Activated CD4-positive, alpha-beta T cell treated with anti-CD3 and anti-CD28 coated beads, Interleukin-2, amount 10 ng/mL, durations not matched to agents 24 days and 14 days (primary cell): ENCODE results near the gene ZDHHC14. TPM values are rescaled to one million over a fixed set of nuclear protein-coding genes. Genes with fewer than 3 reads are reported as not detected.
A peak's percentile ranks its signal among the peaks of the same experiment; 100 is the strongest.

Experiments
- DNase-seq: peaks from one replicate; pipeline ENCODE4 v3.0.0; 2022
- H3K27ac Mint-ChIP-seq: one replicate; pipeline ENCODE4 v1.8.0; 2022; ENCODE audit warnings: mild to moderate bottlenecking, mixed read lengths
- H3K27me3 Mint-ChIP-seq: one replicate; pipeline ENCODE4 v1.8.0; 2022; ENCODE audit warnings: mixed read lengths
- H3K36me3 Mint-ChIP-seq: one replicate; pipeline ENCODE4 v1.8.0; 2022; ENCODE audit warnings: low read depth, mild to moderate bottlenecking, mixed read lengths
- H3K4me1 Mint-ChIP-seq: one replicate; pipeline ENCODE4 v1.8.0; 2021; ENCODE audit warnings: mixed read lengths
- H3K4me3 Mint-ChIP-seq: one replicate; pipeline ENCODE4 v1.8.0; 2022; ENCODE audit warnings: mild to moderate bottlenecking, moderate library complexity, mixed read lengths
- H3K9me3 Mint-ChIP-seq: one replicate; pipeline ENCODE4 v1.8.0; 2021; ENCODE audit warnings: mixed read lengths
- intact Hi-C: fragments of 100-400 bp; cut with micrococcal nuclease; formaldehyde crosslinking; loops from one replicate; pipeline ENCODE4 v1.15.1; 2023
- total RNA-seq: library from RNA; stranded (reverse); gene quantifications from 2 replicates; pipeline ENCODE4 v1.2.3, GENCODE V29; 2022

The ZDHHC14 gene
- total RNA-seq, 1 donor from 2014 or later: 14.1 TPM

DNA sequence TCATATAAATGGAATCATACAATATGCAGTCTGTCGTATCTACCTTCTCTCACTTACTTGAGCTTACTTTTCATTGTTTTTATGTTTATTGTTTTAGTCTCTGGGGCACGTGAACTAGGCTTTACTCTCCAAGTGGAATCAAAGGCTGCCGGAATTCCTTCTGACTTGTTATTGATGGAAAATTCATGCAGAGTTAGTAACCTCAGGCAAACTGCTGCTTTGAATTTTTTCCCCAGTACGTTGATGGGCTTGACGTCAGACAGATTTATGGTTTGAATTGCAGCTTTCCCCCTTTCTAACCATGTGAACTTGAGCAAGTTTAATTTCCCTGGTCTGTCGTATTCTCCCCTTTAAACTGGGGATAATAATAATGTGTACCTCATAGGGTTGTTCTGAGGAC lies 68.6 kb downstream of the ZDHHC14 start:
- Mint-ChIP-seq H3K27me3 (no peaks in the 10 kb centered on the region), H3K36me3 (peaks cover 4% of the 10 kb centered on the region), H3K27ac (no peak overlapping the region), H3K9me3 (peaks cover 2% of the 10 kb centered on the region), H3K4me3 (no peak overlapping the region), H3K4me1 (peaks cover 6% of the 10 kb centered on the region)
- intact Hi-C loops: no loop called here
- DNase-seq: no peak

DNA sequence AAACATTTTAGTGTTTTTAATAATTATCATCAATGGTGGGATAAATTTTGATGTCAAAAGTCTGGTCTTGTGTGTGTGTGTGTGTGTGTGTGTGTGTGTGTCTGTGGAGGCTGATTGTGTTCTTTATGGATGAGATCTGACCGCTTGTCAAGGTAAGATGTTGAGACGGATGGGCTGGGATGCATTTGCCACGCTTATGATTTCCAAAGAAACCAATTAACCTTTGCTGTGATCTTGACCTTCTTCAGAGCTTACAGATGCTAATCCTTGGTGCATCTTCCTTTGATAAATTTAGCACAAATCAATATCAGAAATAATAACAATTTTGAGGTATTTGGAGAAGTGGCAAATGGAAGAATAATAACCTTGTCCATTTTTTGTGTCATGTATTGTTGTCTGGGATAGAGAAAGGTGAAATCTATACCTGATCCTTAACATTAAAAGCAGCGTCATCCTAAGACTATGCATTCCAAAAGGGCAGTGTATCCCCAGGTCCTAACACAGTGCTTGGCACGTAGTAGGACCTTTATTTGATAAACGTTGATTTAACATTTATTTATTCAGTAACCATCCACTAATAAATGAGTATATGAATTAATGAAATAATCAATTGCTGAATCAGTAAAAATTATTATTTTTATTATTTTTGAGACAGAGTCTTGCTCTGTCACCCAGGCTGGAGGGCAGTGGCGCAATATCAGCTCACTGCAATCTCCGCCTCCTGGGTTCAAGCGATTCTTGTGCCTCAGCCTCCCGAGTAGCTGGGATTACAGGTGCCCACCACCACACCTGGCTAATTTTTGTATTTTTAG lies 70.1 kb downstream of the ZDHHC14 start:
- Mint-ChIP-seq H3K4me1 (peaks cover 15% of the 10 kb centered on the region), H3K27me3 (no peaks in the 10 kb centered on the region), H3K36me3 (peaks cover 8% of the 10 kb centered on the region), H3K27ac (no peak overlapping the region), H3K9me3 (peaks cover 2% of the 10 kb centered on the region), H3K4me3 (no peak overlapping the region)
- DNase-seq: no peak
- intact Hi-C loops: no loop called here

DNA sequence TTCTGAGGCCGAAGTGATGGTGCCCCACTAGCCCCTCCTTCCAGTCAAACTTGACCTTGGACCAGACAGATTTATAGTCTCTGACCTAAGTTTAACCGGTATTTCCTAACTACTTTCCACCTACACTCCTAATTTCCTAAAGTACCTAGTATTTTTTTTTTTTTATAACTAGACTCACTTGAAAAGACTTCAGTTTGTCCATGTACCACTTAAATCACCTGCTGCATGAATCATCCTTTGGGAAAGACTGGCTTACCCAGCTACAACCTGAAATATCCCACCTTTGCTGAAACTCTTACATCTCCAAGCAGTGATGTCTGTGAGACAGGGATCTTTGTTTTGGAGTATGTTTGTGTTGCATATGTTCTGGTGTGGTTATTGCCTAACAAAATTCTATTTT lies 71.1 kb downstream of the ZDHHC14 start:
- Mint-ChIP-seq H3K9me3 (peaks cover 2% of the 10 kb centered on the region), H3K4me1 (peaks cover 21% of the 10 kb centered on the region), H3K4me3 (no peak overlapping the region), H3K27ac (no peak overlapping the region), H3K27me3 (no peaks in the 10 kb centered on the region), H3K36me3 (peaks cover 12% of the 10 kb centered on the region)
- no peak for DNase-seq
- intact Hi-C loops: no loop called here

DNA sequence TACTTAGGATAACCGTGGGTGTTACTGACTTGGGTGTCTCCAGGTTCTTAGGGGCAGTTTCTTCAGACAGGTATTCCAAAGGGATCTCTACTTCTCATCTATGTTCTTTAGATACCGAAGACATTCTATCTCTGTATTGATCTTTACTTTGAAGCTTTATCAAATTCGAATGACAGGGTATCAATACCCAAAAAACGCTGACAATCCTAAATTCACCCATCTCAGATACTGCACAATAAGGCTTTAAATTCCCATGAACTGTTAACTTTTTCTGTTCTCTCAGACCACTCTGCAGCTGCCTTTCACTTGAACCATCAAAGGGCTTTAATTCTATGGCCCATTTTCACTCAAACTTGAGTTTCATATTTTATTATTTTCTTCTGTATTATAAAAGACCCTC lies 72.1 kb downstream of the ZDHHC14 start:
- intact Hi-C loops: no loop called here
- H3K27me3 Mint-ChIP-seq: no peaks in the 10 kb centered on the region
- H3K4me1 Mint-ChIP-seq: peaks cover 29% of the 10 kb centered on the region
- no peak overlapping the region for H3K27ac Mint-ChIP-seq
- DNase-seq: no peak
- peaks cover 12% of the 10 kb centered on the region for H3K36me3 Mint-ChIP-seq
- H3K4me3 Mint-ChIP-seq: no peak overlapping the region
- H3K9me3 Mint-ChIP-seq: peaks cover 2% of the 10 kb centered on the region

DNA sequence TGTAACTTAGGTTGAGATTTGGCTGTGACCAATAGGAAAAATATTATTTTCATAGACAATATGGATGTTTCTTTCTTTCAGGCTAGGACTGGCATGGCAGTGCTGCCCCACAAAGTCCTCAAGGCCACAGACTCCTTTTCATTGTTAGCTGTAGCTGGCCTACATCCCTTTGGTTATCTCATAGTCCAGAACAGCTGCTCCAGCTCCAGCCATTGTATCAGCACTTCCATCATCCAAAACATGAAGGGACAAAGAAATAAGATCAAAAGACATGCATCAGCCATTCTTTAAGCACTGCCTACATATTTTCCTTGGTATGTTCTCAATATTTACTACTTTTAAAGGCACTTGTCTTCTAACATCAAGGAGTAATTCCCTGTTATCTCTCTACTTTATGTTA lies 73.0 kb downstream of the ZDHHC14 start:
- Mint-ChIP-seq H3K9me3 (peaks cover 2% of the 10 kb centered on the region), H3K4me1 (peaks cover 34% of the 10 kb centered on the region), H3K27me3 (no peaks in the 10 kb centered on the region), H3K36me3 (peaks cover 12% of the 10 kb centered on the region), H3K4me3 (no peak overlapping the region), H3K27ac (no peak overlapping the region)
- intact Hi-C loops: no loop called here
- DNase-seq: no peak

DNA sequence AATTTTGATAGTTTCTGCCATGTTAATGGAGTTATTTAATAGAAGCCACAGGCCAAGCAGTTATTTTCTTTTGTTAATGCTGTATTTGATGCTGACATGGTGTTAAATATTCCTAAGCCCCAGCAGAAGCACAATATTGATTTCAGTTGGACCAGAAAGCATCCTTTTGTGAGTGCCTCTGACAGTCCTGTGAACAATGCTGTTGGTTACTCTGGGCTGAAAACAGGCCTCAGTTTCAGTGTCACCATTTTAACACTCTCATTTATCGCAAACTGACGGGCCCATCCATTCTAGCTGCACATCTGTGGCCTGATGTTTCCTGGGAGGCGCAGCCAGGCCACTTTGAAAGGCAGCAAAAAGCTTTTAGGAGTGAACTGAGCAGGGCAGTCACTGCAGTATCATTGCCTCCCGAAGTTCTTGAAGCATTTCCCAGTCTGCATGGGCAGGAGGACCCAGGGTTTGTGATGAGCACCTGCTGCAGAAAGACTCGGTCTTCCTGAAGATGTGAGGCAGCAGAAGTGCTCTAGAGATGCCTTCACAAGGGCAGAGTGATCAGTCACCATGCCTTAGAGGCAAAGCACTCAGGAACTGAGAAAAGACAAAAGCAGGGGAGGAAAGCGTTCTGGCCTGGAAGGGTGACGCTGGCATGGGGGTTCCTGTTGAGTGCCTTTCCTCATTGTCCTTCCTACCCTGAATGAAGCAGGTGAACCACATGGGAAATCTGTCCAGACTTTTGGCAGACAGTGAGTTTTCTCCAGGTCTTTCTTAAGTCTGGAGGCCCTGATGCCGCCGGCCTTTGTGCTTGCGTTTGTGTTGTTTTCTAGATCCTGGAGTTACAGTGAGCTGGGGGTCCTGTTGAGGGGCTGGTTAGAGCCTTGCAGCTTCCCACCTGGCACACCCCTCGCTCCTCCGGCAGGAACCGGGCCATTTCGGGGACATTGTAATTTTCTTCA lies 74.0 kb downstream of the ZDHHC14 start:
- Mint-ChIP-seq H3K9me3 (peaks cover 2% of the 10 kb centered on the region), H3K4me1 (peaks cover 41% of the 10 kb centered on the region), H3K27ac (peak overlapping the region; percentile 65), H3K27me3 (no peaks in the 10 kb centered on the region), H3K36me3 (peaks cover 18% of the 10 kb centered on the region), H3K4me3 (no peak overlapping the region)
- intact Hi-C loops: no loop called here
- DNase-seq: no peak

DNA sequence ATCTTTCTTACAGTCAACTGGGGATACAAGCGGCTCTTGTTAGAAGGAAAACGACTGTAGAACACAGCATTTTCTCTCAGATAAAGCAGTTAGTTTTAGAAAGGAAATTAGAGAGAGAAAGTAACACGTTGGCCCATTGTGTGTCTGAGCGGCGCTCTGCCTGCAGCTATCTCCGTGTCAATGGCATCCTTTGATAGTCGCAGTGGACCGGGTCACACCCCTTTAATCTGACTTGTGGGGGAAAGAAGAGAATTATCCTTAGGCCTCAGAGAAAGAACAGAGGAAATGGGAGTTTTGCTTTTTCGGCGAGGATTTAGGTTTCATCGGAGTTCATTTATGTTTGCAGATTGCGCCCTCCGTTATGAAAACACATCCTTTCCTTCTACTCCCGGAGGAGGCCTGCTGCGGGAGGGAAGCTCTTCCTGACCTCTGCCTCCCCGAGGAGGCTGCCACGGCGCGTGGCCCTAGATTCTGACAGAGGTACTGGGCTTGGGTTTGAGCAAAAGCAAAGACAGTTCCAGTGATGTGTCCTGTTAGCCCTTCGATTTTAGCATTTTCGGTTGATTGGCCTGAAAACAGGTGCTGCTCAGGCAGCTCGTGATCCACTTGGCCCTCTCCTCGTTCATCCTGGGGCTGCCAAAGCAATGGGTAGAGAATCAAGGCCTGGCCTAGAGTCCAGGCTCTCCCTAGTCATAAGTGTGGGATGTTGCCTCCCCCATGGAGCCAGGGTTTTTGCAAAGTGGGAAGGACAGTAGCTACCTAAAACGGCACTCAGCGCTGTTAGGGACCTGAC lies 74.9 kb downstream of the ZDHHC14 start:
- H3K4me3 Mint-ChIP-seq: peak overlapping the region; percentile 58
- peak overlapping the region; percentile 80 for H3K27ac Mint-ChIP-seq
- DNase-seq: no peak
- intact Hi-C loops: no loop called here
- H3K27me3 Mint-ChIP-seq: no peaks in the 10 kb centered on the region
- peaks cover 2% of the 10 kb centered on the region for H3K9me3 Mint-ChIP-seq
- peaks cover 48% of the 10 kb centered on the region for H3K4me1 Mint-ChIP-seq
- H3K36me3 Mint-ChIP-seq: peaks cover 18% of the 10 kb centered on the region

DNA sequence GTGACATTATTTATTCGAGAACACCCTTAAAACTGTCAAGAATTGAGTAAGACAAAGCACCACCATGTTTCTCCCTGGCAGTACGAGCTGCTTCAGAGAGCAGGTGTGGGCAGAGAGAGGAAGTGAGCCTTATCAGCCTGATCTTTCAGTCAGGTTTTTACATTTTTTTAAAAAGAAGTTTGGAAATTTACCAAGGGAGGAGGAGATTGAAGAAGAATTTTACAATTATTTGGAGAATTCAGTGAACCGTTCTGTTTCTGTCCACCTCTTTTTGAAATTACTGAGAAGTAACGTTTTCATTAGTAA lies 75.5 kb downstream of the ZDHHC14 start:
- DNase-seq: peak; percentile 76
- Mint-ChIP-seq H3K4me1 (peaks cover 53% of the 10 kb centered on the region), H3K27me3 (no peaks in the 10 kb centered on the region), H3K9me3 (peaks cover 2% of the 10 kb centered on the region), H3K4me3 (peak overlapping the region; percentile 58), H3K27ac (peak overlapping the region; percentile 80), H3K36me3 (peaks cover 19% of the 10 kb centered on the region)
- intact Hi-C loops: no loop called here

DNA sequence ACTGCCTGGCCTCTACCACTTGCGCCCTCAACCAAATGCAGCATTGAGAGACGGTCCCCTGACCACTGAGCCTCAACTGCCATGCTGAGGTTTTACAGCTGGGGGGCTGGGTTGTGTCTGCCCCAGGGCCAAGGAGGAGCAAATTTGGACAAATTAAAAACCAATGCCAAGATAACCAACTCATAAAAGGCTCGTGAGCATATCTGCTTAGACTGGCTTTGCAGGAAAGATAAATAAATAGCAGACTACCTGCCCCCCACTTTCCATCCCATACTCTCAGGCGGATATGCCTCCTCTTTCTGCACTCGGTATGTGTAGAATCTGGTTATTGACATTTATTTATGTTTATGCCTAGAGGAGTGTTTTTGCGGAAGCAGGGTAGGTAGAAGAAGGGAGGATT lies 76.8 kb downstream of the ZDHHC14 start:
- intact Hi-C loops: no loop called here
- H3K27ac Mint-ChIP-seq: peak overlapping the region; percentile 46
- no peak overlapping the region for H3K4me3 Mint-ChIP-seq
- peaks cover 56% of the 10 kb centered on the region for H3K4me1 Mint-ChIP-seq
- H3K36me3 Mint-ChIP-seq: peaks cover 19% of the 10 kb centered on the region
- H3K9me3 Mint-ChIP-seq: peaks cover 2% of the 10 kb centered on the region
- DNase-seq: no peak
- no peaks in the 10 kb centered on the region for H3K27me3 Mint-ChIP-seq

DNA sequence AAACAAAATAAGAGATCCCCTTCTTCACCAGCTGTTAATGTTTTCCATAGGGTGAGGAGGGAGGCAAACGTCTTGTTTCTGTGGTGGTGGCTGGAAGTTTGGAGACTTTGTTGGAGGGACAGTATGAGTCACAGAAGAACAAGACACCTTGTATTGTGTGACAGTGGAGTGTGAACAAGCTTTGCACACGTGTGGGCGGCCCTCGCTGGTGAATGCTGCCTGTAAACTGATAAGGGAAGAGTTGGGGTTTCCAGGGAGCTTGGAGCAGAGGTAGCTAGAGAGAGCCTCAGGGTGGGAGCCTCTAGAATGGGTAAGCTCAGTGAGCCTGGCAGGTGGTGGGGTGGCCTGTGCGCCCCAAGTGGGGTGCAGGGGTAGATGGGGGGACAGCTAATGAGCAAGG lies 78.3 kb downstream of the ZDHHC14 start:
- H3K9me3 Mint-ChIP-seq: no peaks in the 10 kb centered on the region
- H3K4me1 Mint-ChIP-seq: peaks cover 63% of the 10 kb centered on the region

DNA sequence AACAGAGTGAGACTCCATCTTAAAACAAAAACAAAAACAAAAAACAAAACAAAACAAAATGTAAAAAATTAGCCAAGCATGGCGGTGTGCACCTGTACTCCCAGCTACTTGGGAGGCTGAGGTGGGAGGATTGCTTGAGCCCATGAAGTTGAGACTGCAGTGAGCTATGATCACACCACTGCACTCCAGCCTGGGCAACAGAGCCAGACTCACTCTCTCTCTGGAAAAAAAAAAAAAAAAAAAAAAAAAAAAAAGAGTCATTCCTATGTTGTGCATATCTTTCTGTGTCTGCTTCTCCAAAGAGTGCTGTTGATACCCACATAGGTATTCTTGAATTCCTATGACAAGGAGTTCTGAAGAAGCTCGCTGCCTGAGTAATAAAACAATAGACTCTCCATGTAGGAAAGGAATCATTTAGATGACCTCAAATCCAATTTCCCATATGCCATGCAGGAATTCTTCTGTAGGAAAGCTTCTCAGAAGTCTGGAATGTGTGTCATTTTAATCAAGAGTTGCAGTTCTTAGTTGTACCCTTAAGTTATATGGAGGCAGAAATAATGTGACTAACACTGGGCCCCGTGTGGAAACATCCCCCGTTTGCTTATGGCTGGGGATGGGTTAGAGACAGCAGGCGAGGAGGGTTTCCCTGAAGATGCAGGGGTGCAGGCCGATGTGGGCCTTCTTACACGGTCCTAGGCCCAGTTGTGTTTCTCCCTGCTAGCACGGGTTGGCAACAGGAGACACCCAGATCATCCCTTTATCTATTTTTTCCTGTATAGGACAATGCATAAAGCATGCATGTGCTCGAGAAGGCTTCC lies 79.4 kb downstream of the ZDHHC14 start:
- Mint-ChIP-seq H3K9me3 (no peaks in the 10 kb centered on the region), H3K27me3 (no peaks in the 10 kb centered on the region), H3K4me3 (peak overlapping the region; percentile 48), H3K27ac (peak overlapping the region; percentile 97), H3K4me1 (peaks cover 67% of the 10 kb centered on the region), H3K36me3 (peaks cover 13% of the 10 kb centered on the region)
- no peak for DNase-seq
- intact Hi-C loops: loop anchor here (2.0 to 10.0 kb wide), 5 partner anchors 92 to 1192 kb away; partner anchors contain the start of genes SYTL3 and TMEM242

More for the DNA sequence above, 78.3 kb downstream of the ZDHHC14 start:
- Mint-ChIP-seq H3K4me3 (peak overlapping the region; percentile 69), H3K27ac (peak overlapping the region; percentile 97), H3K27me3 (no peaks in the 10 kb centered on the region), H3K36me3 (peaks cover 15% of the 10 kb centered on the region)
- DNase-seq: peak; percentile 70
- intact Hi-C loops: loop anchor here (1.0 kb wide), 3 partner anchors 16 to 302 kb away; no protein-coding TSS in a partner anchor

DNA sequence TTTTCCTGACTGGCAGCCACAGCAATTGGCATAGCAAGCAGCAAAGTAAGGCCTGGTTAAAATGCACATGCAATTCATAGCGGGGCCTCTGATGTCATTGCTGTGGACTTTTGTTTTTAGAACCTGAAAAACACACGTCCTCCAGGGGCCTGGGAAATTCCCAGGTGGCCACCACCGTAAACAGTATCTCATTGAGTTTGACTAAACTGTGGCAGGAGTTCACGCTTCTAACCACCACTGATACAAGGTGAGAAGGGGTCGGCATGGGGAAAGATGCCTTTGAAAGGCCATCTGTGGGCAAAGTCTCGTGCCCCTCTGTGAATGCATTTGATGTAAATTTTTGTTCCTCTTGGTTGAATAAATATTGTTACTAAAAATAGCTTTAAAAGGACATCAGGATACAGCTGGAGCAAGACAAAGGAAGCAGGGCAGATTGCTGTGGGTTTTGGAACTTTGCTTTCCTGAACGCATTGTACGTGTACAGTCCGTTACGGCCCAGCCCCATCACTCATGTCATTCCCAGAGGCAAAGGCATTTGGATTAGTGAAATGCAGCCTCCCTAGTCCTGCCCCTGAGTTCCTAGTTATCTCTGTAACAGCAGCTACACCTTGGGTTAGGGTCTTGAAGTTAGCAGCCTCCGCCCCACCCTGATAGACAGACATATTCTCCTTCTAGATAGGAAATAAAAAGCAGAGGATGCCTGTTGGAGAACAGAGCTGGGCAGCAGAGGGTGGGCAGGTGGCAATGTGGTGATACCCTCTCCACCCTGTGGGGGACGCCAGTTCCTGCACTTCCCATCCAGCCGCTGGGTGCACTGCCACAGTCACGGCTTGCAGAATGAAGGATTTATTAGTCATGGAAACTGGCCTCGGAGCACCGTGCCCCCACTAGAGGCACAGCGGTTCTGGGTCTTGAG lies 80.3 kb downstream of the ZDHHC14 start:
- DNase-seq: peak; percentile 91
- Mint-ChIP-seq H3K27ac (peak overlapping the region; percentile 97), H3K27me3 (no peaks in the 10 kb centered on the region), H3K36me3 (peaks cover 9% of the 10 kb centered on the region), H3K9me3 (no peaks in the 10 kb centered on the region), H3K4me1 (peaks cover 64% of the 10 kb centered on the region), H3K4me3 (peak overlapping the region; percentile 48)
- intact Hi-C loops: loop anchor here (1.0 to 10.0 kb wide), 10 partner anchors 33 to 1191 kb away; partner anchors contain the start of genes SYTL3 and TMEM242
